ENCODE results near the gene SLC22A14.

DNA sequence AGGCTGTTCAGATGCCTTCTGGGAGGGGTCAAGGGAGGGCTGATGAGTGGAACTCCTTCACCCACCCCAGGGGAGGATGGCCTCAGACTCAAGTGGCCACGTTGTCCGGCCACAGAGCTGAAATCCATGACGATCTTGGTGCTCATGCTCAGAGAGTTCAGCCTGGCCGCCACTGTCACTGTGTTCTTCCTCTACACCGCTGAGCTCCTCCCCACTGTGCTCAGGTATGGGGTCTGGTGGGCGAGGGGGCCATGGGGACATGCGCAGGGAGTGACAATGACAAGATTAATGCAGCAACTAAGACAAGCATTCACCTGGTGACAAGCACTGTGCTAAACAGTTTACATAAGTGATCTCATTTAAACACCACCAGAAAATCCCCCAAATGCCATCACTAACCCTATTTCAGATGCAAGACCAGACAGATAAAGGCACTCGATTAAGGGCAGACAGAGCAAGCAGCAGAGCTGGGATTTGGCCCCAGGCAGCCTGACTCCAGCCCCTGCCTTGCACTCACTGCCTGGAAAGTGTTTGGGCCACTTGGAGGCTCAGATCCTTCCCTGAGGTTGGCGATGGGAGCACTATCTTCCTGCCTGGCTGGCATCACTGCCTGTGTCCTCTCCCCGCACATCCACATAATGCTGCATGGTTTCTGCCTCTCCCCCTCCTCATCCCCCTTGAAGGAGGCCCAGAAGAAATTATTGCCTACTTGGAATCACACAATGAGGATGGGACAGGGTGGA lies 33.6 kb downstream of the SLC22A14 start:
- TF ChIP-seq, protein P1, sequence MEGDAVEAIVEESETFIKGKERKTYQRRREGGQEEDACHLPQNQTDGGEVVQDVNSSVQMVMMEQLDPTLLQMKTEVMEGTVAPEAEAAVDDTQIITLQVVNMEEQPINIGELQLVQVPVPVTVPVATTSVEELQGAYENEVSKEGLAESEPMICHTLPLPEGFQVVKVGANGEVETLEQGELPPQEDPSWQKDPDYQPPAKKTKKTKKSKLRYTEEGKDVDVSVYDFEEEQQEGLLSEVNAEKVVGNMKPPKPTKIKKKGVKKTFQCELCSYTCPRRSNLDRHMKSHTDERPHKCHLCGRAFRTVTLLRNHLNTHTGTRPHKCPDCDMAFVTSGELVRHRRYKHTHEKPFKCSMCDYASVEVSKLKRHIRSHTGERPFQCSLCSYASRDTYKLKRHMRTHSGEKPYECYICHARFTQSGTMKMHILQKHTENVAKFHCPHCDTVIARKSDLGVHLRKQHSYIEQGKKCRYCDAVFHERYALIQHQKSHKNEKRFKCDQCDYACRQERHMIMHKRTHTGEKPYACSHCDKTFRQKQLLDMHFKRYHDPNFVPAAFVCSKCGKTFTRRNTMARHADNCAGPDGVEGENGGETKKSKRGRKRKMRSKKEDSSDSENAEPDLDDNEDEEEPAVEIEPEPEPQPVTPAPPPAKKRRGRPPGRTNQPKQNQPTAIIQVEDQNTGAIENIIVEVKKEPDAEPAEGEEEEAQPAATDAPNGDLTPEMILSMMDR (IDR thresholded peaks at IDR 0.05), result no peak
- TF ChIP-seq POLR2AphosphoS5 (IDR thresholded peaks at IDR 0.05), result no peak
- no peak for TF ChIP-seq POLR2A (IDR thresholded peaks at IDR 0.05)

Data from gastroesophageal sphincter (tissue), 3 donors.